Activated CD8-positive, alpha-beta T cell treated with anti-CD3 and anti-CD28 coated beads, Interleukin-2, amount 10 ng/mL, durations not matched to agents 7 days and 5 days (primary cell): ENCODE results near the gene PTPN5. TPM values are rescaled to one million over a fixed set of nuclear protein-coding genes. Genes with fewer than 3 reads are reported as not detected.

Experiments used
- ATAC-seq: fragments of 150-1000 bp; cut with Tn5 transposase; one replicate; pipeline ENCODE4 v1.10.0; 2021; ENCODE audit warnings: moderate library complexity
- CTCF ChIA-PET: fragments of 350-600 bp; sonication (Branson Sonifier 250); formaldehyde crosslinking; loops from one replicate; lab custom pipeline; 2021; ENCODE audit warnings: antibody characterized with exemption; lab: Charles Lee
- POLR2A ChIA-PET: fragments of 350-600 bp; sonication (Branson Sonifier 250); formaldehyde crosslinking; loops from one replicate; lab custom pipeline; 2021; ENCODE audit warnings: antibody characterized with exemption; lab: Charles Lee
- DNase-seq: peaks from one replicate; pipeline ENCODE4 v3.0.0-alpha.2; 2020
- H3K27ac Mint-ChIP-seq: one replicate; pipeline ENCODE4 v1.8.0; 2021; ENCODE audit warnings: mild to moderate bottlenecking, mixed read lengths
- H3K27me3 Mint-ChIP-seq: one replicate; pipeline ENCODE4 v1.8.0; 2021; ENCODE audit warnings: low read depth, mixed read lengths
- H3K36me3 Mint-ChIP-seq: one replicate; pipeline ENCODE4 v1.8.0; 2021; ENCODE audit warnings: low read depth, mixed read lengths
- H3K4me1 Mint-ChIP-seq: one replicate; pipeline ENCODE4 v1.8.0; 2021; ENCODE audit warnings: low read depth, mixed read lengths
- H3K4me3 Mint-ChIP-seq: one replicate; pipeline ENCODE4 v1.8.0; 2021; ENCODE audit warnings: mild to moderate bottlenecking, mixed read lengths
- H3K9me3 Mint-ChIP-seq: one replicate; pipeline ENCODE4 v1.8.0; 2022; ENCODE audit warnings: mixed read lengths; ENCODE audit not compliant: insufficient read depth
- total RNA-seq, 2 experiments: library from RNA; stranded (reverse); gene quantifications; one replicate each; pipeline ENCODE4 v1.2.3, GENCODE V29; 2021

The PTPN5 gene
- total RNA-seq, 2 experiments from 2014 or later, result not detected

GRCh38 chr11:18754308-18754707, 37.3 kb downstream of the PTPN5 start:
- no peak for DNase-seq
- ATAC-seq, result no peak
- CTCF ChIA-PET, result interaction anchor here (2.0 kb wide), 1 partner anchor 10 kb away, joined by 5 read pairs; no protein-coding TSS in a partner anchor
- H3K4me3 Mint-ChIP-seq, result no peak overlapping the region
- no peaks in the 10 kb centered on the region for H3K4me1 Mint-ChIP-seq
- no peak overlapping the region for H3K27ac Mint-ChIP-seq
- H3K36me3 Mint-ChIP-seq, result no peaks in the 10 kb centered on the region
- H3K9me3 Mint-ChIP-seq, result no peaks in the 10 kb centered on the region
- POLR2A ChIA-PET, result no interaction called here
- peaks cover 9% of the 10 kb centered on the region for H3K27me3 Mint-ChIP-seq

GRCh38 chr11:18752502-18752901, 39.1 kb downstream of the PTPN5 start:
- Mint-ChIP-seq H3K9me3 (no peaks in the 10 kb centered on the region), H3K36me3 (no peaks in the 10 kb centered on the region), H3K4me1 (no peaks in the 10 kb centered on the region), H3K27ac (no peak overlapping the region), H3K4me3 (no peak overlapping the region), H3K27me3 (peaks cover 4% of the 10 kb centered on the region)
- ChIA-PET POLR2A (no interaction called here), CTCF (interaction anchor here (1.0 kb wide), 3 partner anchors 11 to 13 kb away, joined by 3 to 4 read pairs (median 3); no protein-coding TSS in a partner anchor)
- no peak for ATAC-seq
- no peak for DNase-seq

GRCh38 chr11:18750944-18751343, 40.7 kb downstream of the PTPN5 start:
- Mint-ChIP-seq H3K27me3 (peaks cover 4% of the 10 kb centered on the region), H3K27ac (no peak overlapping the region), H3K9me3 (no peaks in the 10 kb centered on the region), H3K4me1 (no peaks in the 10 kb centered on the region), H3K36me3 (no peaks in the 10 kb centered on the region), H3K4me3 (no peak overlapping the region)
- ATAC-seq (no peak), DNase-seq (no peak)
- ChIA-PET POLR2A (no interaction called here), CTCF (no interaction called here)

GRCh38 chr11:18749681-18750319, 41.8 kb downstream of the PTPN5 start:
- DNase-seq (no peak), ATAC-seq (no peak)
- ChIA-PET POLR2A (no interaction called here), CTCF (interaction anchor here (0.6 to 1.5 kb wide), 3 partner anchors 15 to 28 kb away, joined by 3 to 6 read pairs (median 5); no protein-coding TSS in a partner anchor)
- no peak overlapping the region for H3K4me3 Mint-ChIP-seq
- H3K9me3 Mint-ChIP-seq, result no peaks in the 10 kb centered on the region
- no peaks in the 10 kb centered on the region for H3K4me1 Mint-ChIP-seq
- peaks cover 4% of the 10 kb centered on the region for H3K27me3 Mint-ChIP-seq
- no peaks in the 10 kb centered on the region for H3K36me3 Mint-ChIP-seq
- H3K27ac Mint-ChIP-seq, result no peak overlapping the region

GRCh38 chr11:18748766-18749365, 42.7 kb downstream of the PTPN5 start:
- Mint-ChIP-seq H3K4me1 (no peaks in the 10 kb centered on the region), H3K27me3 (peaks cover 4% of the 10 kb centered on the region), H3K27ac (no peak overlapping the region), H3K9me3 (no peaks in the 10 kb centered on the region), H3K36me3 (no peaks in the 10 kb centered on the region), H3K4me3 (no peak overlapping the region)
- CTCF ChIA-PET, result interaction anchor here (1.4 to 1.5 kb wide), 2 partner anchors 16 to 27 kb away, joined by 5 to 6 read pairs; no protein-coding TSS in a partner anchor
- POLR2A ChIA-PET, result no interaction called here
- ATAC-seq, result no peak
- no peak for DNase-seq

- Mint-ChIP-seq H3K4me1 (no peaks in the 10 kb centered on the region), H3K27ac (no peak overlapping the region), H3K4me3 (no peak overlapping the region), H3K27me3 (no peaks in the 10 kb centered on the region), H3K36me3 (no peaks in the 10 kb centered on the region), H3K9me3 (no peaks in the 10 kb centered on the region)
- ChIA-PET POLR2A (no interaction called here), CTCF (interaction anchor here (1.4 to 2.4 kb wide), 2 partner anchors 14 to 20 kb away, joined by 4 to 6 read pairs; no protein-coding TSS in a partner anchor)
- ATAC-seq (no peak), DNase-seq (no peak)
Measured at GRCh38 chr11:18745251-18745650, 46.3 kb downstream of the PTPN5 start.

GRCh38 chr11:18743900-18744514, 47.6 kb downstream of the PTPN5 start:
- ChIA-PET CTCF (interaction anchor here (2.4 to 5.4 kb wide), 2 partner anchors 13 to 21 kb away, joined by 6 to 22 read pairs; no protein-coding TSS in a partner anchor), POLR2A (no interaction called here)
- Mint-ChIP-seq H3K4me3 (no peak overlapping the region), H3K4me1 (no peaks in the 10 kb centered on the region), H3K9me3 (no peaks in the 10 kb centered on the region), H3K27me3 (peaks cover 2% of the 10 kb centered on the region), H3K36me3 (no peaks in the 10 kb centered on the region), H3K27ac (no peak overlapping the region)
- ATAC-seq, result no peak
- no peak for DNase-seq

- ChIA-PET CTCF (interaction anchor here (2.4 to 5.4 kb wide), 2 partner anchors 13 to 22 kb away, joined by 6 to 22 read pairs; no protein-coding TSS in a partner anchor), POLR2A (no interaction called here)
- Mint-ChIP-seq H3K27me3 (peaks cover 4% of the 10 kb centered on the region), H3K36me3 (no peaks in the 10 kb centered on the region), H3K27ac (no peak overlapping the region), H3K4me3 (no peak overlapping the region), H3K9me3 (no peaks in the 10 kb centered on the region), H3K4me1 (no peaks in the 10 kb centered on the region)
- no peak for ATAC-seq
- DNase-seq, result no peak
Measured at GRCh38 chr11:18743365-18743764, 48.2 kb downstream of the PTPN5 start.

- Mint-ChIP-seq H3K27ac (no peak overlapping the region), H3K36me3 (no peaks in the 10 kb centered on the region), H3K4me3 (no peak overlapping the region), H3K9me3 (no peaks in the 10 kb centered on the region), H3K27me3 (peaks cover 4% of the 10 kb centered on the region), H3K4me1 (peaks cover 1% of the 10 kb centered on the region)
- DNase-seq, result no peak
- POLR2A ChIA-PET, result no interaction called here
- CTCF ChIA-PET, result interaction anchor here (0.7 to 5.4 kb wide), 3 partner anchors 11 to 201 kb away, joined by 4 to 22 read pairs (median 5); no protein-coding TSS in a partner anchor
- ATAC-seq, result no peak
Measured at GRCh38 chr11:18741783-18742182, 49.8 kb downstream of the PTPN5 start.

GRCh38 chr11:18739685-18740084, 51.9 kb downstream of the PTPN5 start:
- DNase-seq (no peak), ATAC-seq (no peak)
- Mint-ChIP-seq H3K27ac (no peak overlapping the region), H3K4me3 (no peak overlapping the region), H3K9me3 (no peaks in the 10 kb centered on the region), H3K4me1 (peaks cover 1% of the 10 kb centered on the region), H3K27me3 (peaks cover 6% of the 10 kb centered on the region), H3K36me3 (no peaks in the 10 kb centered on the region)
- ChIA-PET POLR2A (no interaction called here), CTCF (interaction anchor here (0.7 to 5.4 kb wide), 10 partner anchors 9 to 624 kb away, joined by 3 to 22 read pairs (median 4); no protein-coding TSS in a partner anchor)

GRCh38 chr11:18737642-18738041, 54.0 kb downstream of the PTPN5 start:
- ChIA-PET POLR2A (no interaction called here), CTCF (interaction anchor here (2.0 kb wide), 1 partner anchor 16 kb away, joined by 8 read pairs; no protein-coding TSS in a partner anchor)
- H3K4me1 Mint-ChIP-seq, result peaks cover 1% of the 10 kb centered on the region
- ATAC-seq (no peak), DNase-seq (no peak)
- no peak overlapping the region for H3K27ac Mint-ChIP-seq
- H3K27me3 Mint-ChIP-seq, result peaks cover 6% of the 10 kb centered on the region
- H3K9me3 Mint-ChIP-seq, result no peaks in the 10 kb centered on the region
- H3K4me3 Mint-ChIP-seq, result no peak overlapping the region
- no peaks in the 10 kb centered on the region for H3K36me3 Mint-ChIP-seq
